ENCODE data around the gene HSPB7. TPM values are rescaled to one million over a fixed set of nuclear protein-coding genes. Genes with fewer than 3 reads are reported as not detected.

The HSPB7 gene
- polyA plus RNA-seq, 1 donor (not counting 4 experiments of a cell fraction or from before 2014, with no cell fraction given): 0.05 TPM

GRCh38 chr1:15975805-15976680 is 41.8 kb downstream of the HSPB7 start, which contains the start of gene ZBTB17:
ZBTB17 (minus strand) TSS chr1:15976101; CDS start chr1:15948495, 27,606 bp downstream.
- peak within 1 kb of the TSS; percentile 99 for H3K4me2 ChIP-seq (ENCODE audit: control insufficient read depth, extremely low read depth, insufficient read depth, low read depth, low read length)
- FAIRE-seq (peak; percentile 73), DNase-seq (ENCODE audit: low read depth, low spot score) (peak; percentile 60)
- H2AFZ ChIP-seq (ENCODE audit: control insufficient read depth, low read length): peak within 1 kb of the TSS; percentile 66
- peak within 1 kb of the TSS; percentile 79 for H3K9ac ChIP-seq (ENCODE audit: control insufficient read depth, extremely low read depth, insufficient read depth, low read length)
- H3K9me1 ChIP-seq (ENCODE audit: control insufficient read depth, extremely low read depth, insufficient read depth, low read length): no peaks in the 10 kb centered on the region
- H3K36me3 ChIP-seq (ENCODE audit: control insufficient read depth in 2 of 2, extremely low read depth in 1 of 2, insufficient read depth in 2 of 2, low read length in 2 of 2): peaks cover 7 to 11% of the 10 kb centered on the region in 2 experiments
- H3K79me2 ChIP-seq (ENCODE audit: control insufficient read depth, insufficient read depth, low read length): peaks cover 37% of the 10 kb centered on the region
- H3K27ac ChIP-seq (ENCODE audit: control insufficient read depth, insufficient read depth, low read length): peak within 1 kb of the TSS; percentile 74
- no peaks in the 10 kb centered on the region for H3K27me3 ChIP-seq (ENCODE audit: control insufficient read depth, extremely low read depth, insufficient read depth, low read length)
- H3K4me3 ChIP-seq (ENCODE audit: control insufficient read depth in 2 of 3, extremely low read depth in 1 of 3, insufficient read depth in 2 of 3, low read depth in 1 of 3, low read length in 3 of 3): peak within 1 kb of the TSS; percentile 75 to 91 (median 81)
- TF ChIP-seq, protein P1, sequence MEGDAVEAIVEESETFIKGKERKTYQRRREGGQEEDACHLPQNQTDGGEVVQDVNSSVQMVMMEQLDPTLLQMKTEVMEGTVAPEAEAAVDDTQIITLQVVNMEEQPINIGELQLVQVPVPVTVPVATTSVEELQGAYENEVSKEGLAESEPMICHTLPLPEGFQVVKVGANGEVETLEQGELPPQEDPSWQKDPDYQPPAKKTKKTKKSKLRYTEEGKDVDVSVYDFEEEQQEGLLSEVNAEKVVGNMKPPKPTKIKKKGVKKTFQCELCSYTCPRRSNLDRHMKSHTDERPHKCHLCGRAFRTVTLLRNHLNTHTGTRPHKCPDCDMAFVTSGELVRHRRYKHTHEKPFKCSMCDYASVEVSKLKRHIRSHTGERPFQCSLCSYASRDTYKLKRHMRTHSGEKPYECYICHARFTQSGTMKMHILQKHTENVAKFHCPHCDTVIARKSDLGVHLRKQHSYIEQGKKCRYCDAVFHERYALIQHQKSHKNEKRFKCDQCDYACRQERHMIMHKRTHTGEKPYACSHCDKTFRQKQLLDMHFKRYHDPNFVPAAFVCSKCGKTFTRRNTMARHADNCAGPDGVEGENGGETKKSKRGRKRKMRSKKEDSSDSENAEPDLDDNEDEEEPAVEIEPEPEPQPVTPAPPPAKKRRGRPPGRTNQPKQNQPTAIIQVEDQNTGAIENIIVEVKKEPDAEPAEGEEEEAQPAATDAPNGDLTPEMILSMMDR (optimal IDR thresholded peaks at IDR 0.05 in 1 of 3, IDR thresholded peaks at IDR 0.05 in 1 of 3, conservative IDR thresholded peaks at IDR 0.05 in 1 of 3; ENCODE audit: extremely low read depth in 1 of 3, insufficient read depth in 2 of 3, low read length in 3 of 3): no peak
- no peak for TF ChIP-seq EZH2 (IDR thresholded peaks at IDR 0.05; ENCODE audit: low read length)
- H3K4me1 ChIP-seq (ENCODE audit: control insufficient read depth, extremely low read depth, insufficient read depth, low read length): peaks cover 9% of the 10 kb centered on the region
- dilution Hi-C loops (cut with MboI; ENCODE audit: extremely low pct_ligation_motif_present, low sequenced_read_pairs): no loop called here
- H3K9me3 ChIP-seq (ENCODE audit: control insufficient read depth, low read depth, low read length): no peaks in the 10 kb centered on the region
- H4K20me1 ChIP-seq (ENCODE audit: control insufficient read depth, extremely low read depth, insufficient read depth, low read length): no peaks in the 10 kb centered on the region

DNA sequence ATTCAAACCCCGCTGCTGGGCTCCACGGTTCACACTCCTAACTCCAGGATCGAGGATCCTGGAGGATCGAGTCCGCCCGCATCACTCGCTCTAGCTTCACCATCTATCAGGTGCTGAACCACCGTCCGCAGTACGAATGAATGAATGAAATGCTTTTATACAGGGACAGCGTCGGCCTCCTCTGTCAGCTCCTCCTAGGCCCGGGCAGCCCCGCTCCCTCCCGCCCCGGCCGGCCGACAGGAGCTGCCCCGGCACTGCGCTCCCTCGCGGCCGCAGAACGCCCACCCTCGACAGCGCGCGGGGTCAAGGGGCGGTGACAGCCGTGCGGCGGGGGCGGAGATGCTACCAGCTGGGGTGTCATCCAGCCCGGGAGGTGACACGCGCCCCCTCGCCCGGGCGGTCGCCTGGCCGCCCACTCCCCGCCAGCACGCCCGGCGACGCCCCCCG is 42.5 kb downstream of the HSPB7 start:
- Histone ChIP-seq H3K27me3 (ENCODE audit: control insufficient read depth, extremely low read depth, insufficient read depth, low read length) (no peaks in the 10 kb centered on the region), H3K9me3 (ENCODE audit: control insufficient read depth, low read depth, low read length) (no peaks in the 10 kb centered on the region), H3K4me1 (ENCODE audit: control insufficient read depth, extremely low read depth, insufficient read depth, low read length) (peaks cover 9% of the 10 kb centered on the region), H3K9ac (ENCODE audit: control insufficient read depth, extremely low read depth, insufficient read depth, low read length) (peak overlapping the region; percentile 79), H3K4me3 (ENCODE audit: control insufficient read depth in 2 of 3, extremely low read depth in 1 of 3, insufficient read depth in 2 of 3, low read depth in 1 of 3, low read length in 3 of 3) (peak overlapping the region; percentile 75 to 91 (median 81)), H3K4me2 (ENCODE audit: control insufficient read depth, extremely low read depth, insufficient read depth, low read depth, low read length) (peak overlapping the region; percentile 99), H4K20me1 (ENCODE audit: control insufficient read depth, extremely low read depth, insufficient read depth, low read length) (no peaks in the 10 kb centered on the region), H2AFZ (ENCODE audit: control insufficient read depth, low read length) (no peak overlapping the region), H3K36me3 (ENCODE audit: control insufficient read depth in 2 of 2, extremely low read depth in 1 of 2, insufficient read depth in 2 of 2, low read length in 2 of 2) (peaks cover 7 to 11% of the 10 kb centered on the region in 2 experiments), H3K9me1 (ENCODE audit: control insufficient read depth, extremely low read depth, insufficient read depth, low read length) (no peaks in the 10 kb centered on the region), H3K27ac (ENCODE audit: control insufficient read depth, insufficient read depth, low read length) (peak overlapping the region; percentile 74), H3K79me2 (ENCODE audit: control insufficient read depth, insufficient read depth, low read length) (peaks cover 37% of the 10 kb centered on the region)
- TF ChIP-seq, protein P1 (optimal IDR thresholded peaks at IDR 0.05 in 1 of 3, IDR thresholded peaks at IDR 0.05 in 1 of 3, conservative IDR thresholded peaks at IDR 0.05 in 1 of 3; ENCODE audit: extremely low read depth in 1 of 3, insufficient read depth in 2 of 3, low read length in 3 of 3): peak in 1 of 3 experiments; percentile 56
- TF ChIP-seq EZH2 (IDR thresholded peaks at IDR 0.05; ENCODE audit: low read length): no peak
- DNase-seq (ENCODE audit: low read depth, low spot score) (no peak), FAIRE-seq (no peak)
- dilution Hi-C loops (cut with MboI; ENCODE audit: extremely low pct_ligation_motif_present, low sequenced_read_pairs): no loop called here
